Measurements from ENCODE around the gene FCRL6.

Gene FCRL6

GRCh38 chr1:159799446-159799985 lies 2.6 kb upstream of the FCRL6 start:
- no peak for DNase-seq (ENCODE audit: low read depth in 3 of 3)

GRCh38 chr1:159800177-159800930 lies 1.8 kb upstream of the FCRL6 start:
- no peak for DNase-seq (ENCODE audit: low read depth in 3 of 3)

- no peak for DNase-seq (ENCODE audit: low read depth in 3 of 3)
Observed at GRCh38 chr1:159803956-159804689, 2.0 kb downstream of the FCRL6 start.

DNA sequence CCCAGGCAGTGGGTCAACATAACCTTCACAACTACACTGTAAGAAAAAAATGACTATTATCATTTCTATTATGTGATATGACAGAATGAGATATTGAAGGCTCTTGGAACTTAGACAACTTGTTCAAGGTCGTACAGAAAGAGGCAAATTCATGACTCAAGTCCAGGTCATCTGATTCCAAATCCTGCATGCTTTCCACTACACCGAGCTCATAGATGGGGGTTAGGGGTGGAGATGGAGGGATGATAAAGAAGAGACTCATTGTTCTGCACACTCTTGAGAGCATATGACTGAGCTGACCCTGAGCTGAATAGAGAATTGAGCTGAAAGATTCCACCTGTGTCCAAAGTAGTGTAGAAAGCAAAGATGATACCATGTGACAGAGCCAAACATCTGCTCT lies 2.8 kb downstream of the FCRL6 start:
- no peak for DNase-seq (ENCODE audit: low read depth in 3 of 3)

- no peak for DNase-seq (ENCODE audit: low read depth in 3 of 3)
Observed at GRCh38 chr1:159815926-159816325, 13.8 kb downstream of the FCRL6 start.

GRCh38 chr1:159817276-159818041 lies 15.3 kb downstream of the FCRL6 start:
- no peak for DNase-seq (ENCODE audit: low read depth in 3 of 3)

DNA sequence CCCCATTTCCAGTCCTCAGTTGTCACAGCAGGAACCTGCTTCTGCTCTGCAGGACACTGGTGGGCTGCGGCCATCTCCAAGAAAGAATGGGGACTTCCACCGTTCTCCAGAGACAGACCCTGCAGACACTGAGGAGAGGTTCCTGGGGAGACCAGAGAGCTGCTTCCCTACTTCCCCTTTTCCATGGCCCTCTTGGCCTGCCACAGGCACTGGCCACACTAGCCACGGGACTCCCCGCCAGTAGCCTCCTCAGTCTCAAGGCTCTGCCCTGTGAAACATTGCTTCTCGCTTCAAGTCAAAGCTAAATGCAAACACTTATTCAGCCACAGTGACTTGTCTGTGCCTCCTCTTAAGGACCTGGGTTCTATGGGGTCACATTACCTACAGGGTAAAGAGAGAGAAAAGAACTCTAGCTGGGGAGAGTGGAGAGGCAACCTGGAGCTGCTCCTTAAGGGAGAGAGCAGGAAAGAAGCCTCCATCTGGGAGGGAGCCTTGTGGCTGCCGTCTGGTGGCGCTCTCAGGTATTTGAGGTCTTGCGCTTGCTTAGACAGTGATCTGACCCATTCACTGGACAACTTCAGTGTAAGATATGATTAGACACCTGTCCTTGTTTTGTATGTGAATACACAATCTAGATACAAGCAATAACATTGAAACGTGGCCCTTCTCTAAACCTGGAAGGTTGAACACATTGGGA lies 19.2 kb downstream of the FCRL6 start:
- DNase-seq (ENCODE audit: low read depth in 3 of 3) = no peak

DNA sequence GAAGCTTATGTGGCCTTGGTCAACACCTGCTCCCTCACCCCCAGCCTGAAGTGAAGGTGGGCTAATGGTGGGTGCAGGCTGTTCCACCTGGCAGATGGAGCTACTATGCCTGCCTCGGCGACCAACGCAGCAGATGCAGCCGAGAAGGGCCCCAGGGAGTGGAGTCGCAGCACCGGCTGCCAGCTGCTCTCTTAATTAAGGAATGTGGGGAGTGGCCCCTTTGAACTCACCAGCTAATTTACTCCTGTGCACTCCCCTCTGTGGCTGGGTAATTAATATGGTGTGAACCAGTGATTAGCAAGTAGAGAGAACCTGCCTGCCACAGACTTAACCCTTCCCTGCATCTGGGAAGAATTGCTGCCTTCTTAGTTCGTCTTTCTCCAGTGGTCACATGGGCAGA lies 21.2 kb downstream of the FCRL6 start:
- no peak for DNase-seq (ENCODE audit: low read depth in 3 of 3)

DNA sequence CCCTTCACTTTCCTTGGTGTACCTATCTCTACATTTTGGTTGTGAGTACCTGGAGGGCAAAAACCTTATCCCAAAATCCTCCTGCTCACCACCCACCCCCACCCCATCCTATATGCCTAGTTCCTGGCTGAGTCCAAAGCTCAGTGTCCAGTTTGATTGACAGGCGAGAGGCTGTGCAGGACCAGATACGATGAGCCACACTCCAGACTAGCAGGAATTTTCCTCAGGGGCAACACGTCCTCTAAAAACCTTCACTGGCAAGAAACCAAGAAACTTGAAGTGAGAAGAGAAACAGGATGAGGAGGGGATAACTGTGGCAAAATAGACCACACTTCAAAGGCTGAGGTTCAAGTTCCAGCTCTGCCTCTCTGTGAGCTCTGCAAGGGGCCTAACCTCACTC lies 23.4 kb downstream of the FCRL6 start:
- DNase-seq (ENCODE audit: low read depth in 3 of 3) = no peak

GRCh38 chr1:159826441-159827101 lies 24.4 kb downstream of the FCRL6 start, which contains the start of gene SLAMF8:
SLAMF8 (plus strand) TSS chr1:159826873; CDS start chr1:159826899, 26 bp downstream.
- peak; percentile 15 to 32 (median 27) for DNase-seq (ENCODE audit: low read depth in 3 of 3)

- DNase-seq (ENCODE audit: low read depth in 3 of 3) = no peak
Observed at GRCh38 chr1:159827102-159827490, 24.9 kb downstream of the FCRL6 start.

GRCh38 chr1:159827549-159827948 lies 25.4 kb downstream of the FCRL6 start:
- no peak for DNase-seq (ENCODE audit: low read depth in 3 of 3)

DNA sequence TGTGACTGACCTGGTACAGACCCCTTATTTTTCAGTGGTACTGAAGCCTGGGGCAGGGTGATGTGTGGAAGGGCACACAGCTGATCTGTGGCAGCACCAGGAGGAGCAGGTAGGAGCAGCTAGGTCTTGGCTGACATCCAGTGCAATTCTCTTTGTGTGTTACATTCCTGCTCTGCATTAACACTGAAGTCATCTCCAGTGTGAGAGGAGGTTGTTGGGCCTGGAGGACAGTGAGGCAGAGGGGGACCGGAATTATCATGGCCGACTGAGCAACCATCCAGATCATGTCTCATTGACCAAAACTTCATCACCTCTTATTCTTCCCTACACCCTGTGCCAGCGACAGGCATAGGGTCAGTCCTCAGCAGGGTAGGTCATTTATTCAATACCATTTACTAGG lies 26.0 kb downstream of the FCRL6 start:
- DNase-seq (ENCODE audit: low read depth in 3 of 3) = no peak

- DNase-seq (ENCODE audit: low read depth in 3 of 3) = no peak
Observed at GRCh38 chr1:159828581-159829272, 26.6 kb downstream of the FCRL6 start.

- DNase-seq (ENCODE audit: low read depth in 3 of 3) = no peak
Observed at GRCh38 chr1:159829273-159829634, 27.1 kb downstream of the FCRL6 start.

GRCh38 chr1:159829822-159830465 lies 27.8 kb downstream of the FCRL6 start:
- no peak for DNase-seq (ENCODE audit: low read depth in 3 of 3)

GRCh38 chr1:159830722-159831121 lies 28.6 kb downstream of the FCRL6 start:
- DNase-seq (ENCODE audit: low read depth in 3 of 3) = no peak

- no peak for DNase-seq (ENCODE audit: low read depth in 3 of 3)
Observed at GRCh38 chr1:159831412-159832141, 29.4 kb downstream of the FCRL6 start.

DNA sequence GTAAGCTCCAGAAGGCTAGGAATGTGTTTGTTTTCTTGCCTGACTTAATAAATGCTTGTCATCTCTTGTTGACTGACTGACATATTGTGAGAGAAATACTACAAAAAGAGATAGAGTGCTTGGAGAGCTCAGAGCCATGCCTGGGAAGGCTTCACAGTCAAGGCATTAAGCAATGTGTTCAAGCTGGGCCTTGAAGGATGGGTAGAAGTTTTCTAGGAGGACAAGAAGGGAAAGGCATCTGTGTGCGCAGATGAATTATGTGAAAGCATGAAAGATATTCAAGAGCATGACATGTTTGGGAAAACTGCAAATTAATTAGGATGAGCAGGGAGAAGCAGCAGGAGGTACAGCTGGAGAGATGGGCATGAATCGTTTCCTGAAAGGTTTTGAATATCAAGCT lies 30.1 kb downstream of the FCRL6 start:
- no peak for DNase-seq (ENCODE audit: low read depth in 3 of 3)

Data from stimulated activated CD4-positive, alpha-beta T cell treated with anti-CD3 and anti-CD28 coated beads, TNF-alpha, amount 100 ng/mL, for 48 hours (primary cell).